Fibroblast of lung (primary cell): ENCODE data around the gene PIAS1. TPM values are rescaled to one million over a fixed set of nuclear protein-coding genes. Genes with fewer than 3 reads are reported as not detected.
"Not testable (repeated sequence)": the region's sequence is repeated elsewhere in the genome, so short reads cannot be mapped to it uniquely, and the experiment has no call there.

Source experiments
- DNase-seq, 2 donors: peaks; one replicate each; pipeline versions ENCODE4 v3.0.0 to v3.0.0-alpha.2; 2010; ENCODE audit warnings: low read depth in 2 of 2
- H2AFZ ChIP-seq: 2 replicates; pipeline ENCODE4 v1.5.1; 2012; ENCODE audit warnings: low read length, control low read depth, inconsistent platforms
- H3K27ac ChIP-seq: 2 replicates; pipeline ENCODE4 v1.5.1; 2011; ENCODE audit warnings: low read length, control low read depth; ENCODE audit not compliant: insufficient read depth
- H3K27me3 ChIP-seq: 2 replicates; pipeline ENCODE4 v1.5.1; 2011; ENCODE audit warnings: mild to moderate bottlenecking, low read length; ENCODE audit not compliant: control insufficient read depth, insufficient read depth
- H3K36me3 ChIP-seq: 2 replicates; pipeline ENCODE4 v1.5.1; 2011; ENCODE audit warnings: low read length; ENCODE audit not compliant: control insufficient read depth, insufficient read depth
- H3K4me1 ChIP-seq: 2 replicates; pipeline ENCODE4 v1.5.1; 2011; ENCODE audit warnings: low read length; ENCODE audit not compliant: control insufficient read depth, insufficient read depth; ENCODE audit errors: extremely low read depth
- H3K4me2 ChIP-seq: 2 replicates; pipeline ENCODE4 v1.5.1; 2011; ENCODE audit warnings: low read length, control low read depth; ENCODE audit not compliant: insufficient read depth; ENCODE audit errors: extremely low read depth
- H3K4me3 ChIP-seq, 4 experiments: fragments of 200-600 bp in 1 of 4; sonication (generic) in 1 of 4; replicated peaks in 1 of 4; 2 replicates each; pipeline ENCODE4 v1.5.1; 2011 to 2016; ENCODE audit warnings: low read length in 4 of 4, low read depth in 3 of 4, mild to moderate bottlenecking in 3 of 4, control low read depth in 2 of 4, inconsistent platforms in 1 of 4, mixed read lengths in 1 of 4; ENCODE audit not compliant: insufficient read depth in 1 of 4; ENCODE audit errors: control extremely low read depth in 1 of 4
- H3K79me2 ChIP-seq: 2 replicates; pipeline ENCODE4 v1.5.1; 2012; ENCODE audit warnings: mild to moderate bottlenecking, low read length, inconsistent platforms; ENCODE audit not compliant: control insufficient read depth, insufficient read depth
- H3K9ac ChIP-seq: 2 replicates; pipeline ENCODE4 v1.5.1; 2011; ENCODE audit warnings: mild to moderate bottlenecking, low read length, control low read depth; ENCODE audit not compliant: insufficient read depth
- H3K9me3 ChIP-seq: 2 replicates; pipeline ENCODE4 v1.5.1; 2012; ENCODE audit warnings: low read depth, low read length; ENCODE audit not compliant: control insufficient read depth, insufficient read depth
- H4K20me1 ChIP-seq: 2 replicates; pipeline ENCODE4 v1.5.1; 2011; ENCODE audit warnings: low read length; ENCODE audit not compliant: control insufficient read depth, insufficient read depth; ENCODE audit errors: extremely low read depth
- CTCF ChIP-seq, 2 donors: IDR thresholded peaks in 1 of 2; conservative IDR thresholded peaks in 1 of 2; 1 replicate in 1 of 2; 2 replicates in 1 of 2; pipeline ENCODE4 v1.5.1; 2011 to 2012; ENCODE audit warnings: low read length in 2 of 2, control low read depth in 1 of 2, inconsistent platforms in 1 of 2, low read depth in 1 of 2, mild to moderate bottlenecking in 1 of 2
- EZH2 ChIP-seq: IDR thresholded peaks from 2 replicates; pipeline ENCODE4 v1.5.1; 2012; ENCODE audit warnings: low read length, control low read depth, mild to moderate bottlenecking; ENCODE audit errors: missing control alignments
- polyA plus RNA-seq, 2 donors: library from polyadenylated mRNA; depleted of rRNA in 1 of 2; stranded (reverse) in 1 of 2; unstranded in 1 of 2; fragments of >200 nt; gene quantifications; 2 replicates each; pipeline ENCODE4 v1.2.1, GENCODE V29; 2011 to 2012; ENCODE audit warnings: missing spikeins in 1 of 2
- total RNA-seq: library from RNA; depleted of rRNA; stranded (reverse); fragments of >200 nt; gene quantifications from 2 replicates; pipeline ENCODE4 v1.2.1, GENCODE V29; 2014

Gene PIAS1
- total and polyA plus RNA-seq, 2 donors (not counting 1 experiment from before 2014, with no cell fraction given) = 17.0 to 35.1 TPM

- Histone ChIP-seq H3K79me2 (no peaks in the 10 kb centered on the region), H3K36me3 (peaks cover 3% of the 10 kb centered on the region), H3K4me3 (no peak overlapping the region), H2AFZ (no peak overlapping the region), H3K4me2 (no peak overlapping the region), H3K27ac (no peak overlapping the region), H4K20me1 (no peaks in the 10 kb centered on the region), H3K9ac (no peak overlapping the region), H3K4me1 (no peaks in the 10 kb centered on the region), H3K9me3 (no peaks in the 10 kb centered on the region), H3K27me3 (no peaks in the 10 kb centered on the region)
- no peak for TF ChIP-seq EZH2
- DNase-seq = no peak
These were observed 147.2 kb downstream of the PIAS1 start for GRCh38 chr15:68201153-68201878.

- Histone ChIP-seq H3K4me2 (no peak overlapping the region), H2AFZ (no peak overlapping the region), H3K4me1 (no peaks in the 10 kb centered on the region), H3K4me3 (no peak overlapping the region), H3K9me3 (no peaks in the 10 kb centered on the region), H3K36me3 (peaks cover 2% of the 10 kb centered on the region), H3K27me3 (no peaks in the 10 kb centered on the region), H3K79me2 (no peaks in the 10 kb centered on the region), H3K9ac (no peak overlapping the region), H3K27ac (no peak overlapping the region), H4K20me1 (no peaks in the 10 kb centered on the region)
- DNase-seq = no peak
- TF ChIP-seq EZH2 (no peak), CTCF (conservative IDR thresholded peaks at IDR 0.05 in 1 of 2, IDR thresholded peaks at IDR 0.05 in 1 of 2; ENCODE audit: low read depth in 1 of 2, low read length in 2 of 2) (no peak)
These were observed 147.8 kb downstream of the PIAS1 start for GRCh38 chr15:68201879-68202261.

GRCh38 chr15:68202994-68203393 is 148.9 kb downstream of the PIAS1 start:
- not testable (repeated sequence) for H3K79me2 ChIP-seq, H4K20me1 ChIP-seq, H3K9me3 ChIP-seq, H2AFZ ChIP-seq, H3K36me3 ChIP-seq, H3K4me2 ChIP-seq, DNase-seq, H3K9ac ChIP-seq, H3K4me3 ChIP-seq, H3K27ac ChIP-seq, H3K27me3 ChIP-seq, H3K4me1 ChIP-seq

- TF ChIP-seq EZH2 = no peak
- no peak overlapping the region for H3K27ac ChIP-seq
These were observed 149.4 kb downstream of the PIAS1 start for GRCh38 chr15:68203486-68203885.

More at GRCh38 chr15:68203486-68203885, 149.4 kb downstream of the PIAS1 start:
- no peaks in the 10 kb centered on the region for H3K79me2 ChIP-seq
- no peaks in the 10 kb centered on the region for H3K9me3 ChIP-seq
- H3K36me3 ChIP-seq = no peaks in the 10 kb centered on the region
- H3K4me3 ChIP-seq = no peak overlapping the region
- H3K4me1 ChIP-seq = no peaks in the 10 kb centered on the region
- H4K20me1 ChIP-seq = no peaks in the 10 kb centered on the region
- no peaks in the 10 kb centered on the region for H3K27me3 ChIP-seq
- DNase-seq = no peak
- no peak overlapping the region for H3K4me2 ChIP-seq
- H2AFZ ChIP-seq = no peak overlapping the region
- H3K9ac ChIP-seq = no peak overlapping the region
